Body of pancreas (tissue), 4 donors: Measurements from ENCODE around the gene RPL37.

Experiments used
- CTCF ChIP-seq, 7 experiments: fragments of 450-650 bp in 4 of 7; fragments of 200-600 bp in 3 of 7; sonication (generic) in 3 of 7; IDR thresholded peaks; one replicate each; pipeline ENCODE4 v1.5.1; 2016 to 2019; ENCODE audit warnings: antibody characterized with exemption in 7 of 7
- POLR2A ChIP-seq, 3 donors: fragments of 450-650 bp; IDR thresholded peaks; one replicate each; pipeline ENCODE4 v1.6.1; 2016; ENCODE audit warnings: antibody characterized with exemption in 3 of 3, mild to moderate bottlenecking in 2 of 3

- TF ChIP-seq POLR2A (IDR thresholded peaks at IDR 0.05), result no peak
- no peak for TF ChIP-seq CTCF (IDR thresholded peaks at IDR 0.05)
Measured at GRCh38 chr5:40844565-40844964, 9.5 kb upstream of the RPL37 start.
